DOHH2 (cell line): ENCODE measurements around the gene MGRN1.

Experiments used
- H3F3A ChIP-seq: fragments of 200-600 bp; sonication (generic), shearing (Covaris generic); 2 replicates; pipeline ENCODE4 v1.6.0; 2016; ENCODE audit warnings: antibody characterized with exemption, mild to moderate bottlenecking; ENCODE audit not compliant: control insufficient read depth, insufficient read depth
- H3K27ac ChIP-seq: fragments of 200-600 bp; sonication (generic); 2 replicates; pipeline ENCODE4 v1.5.1; 2014; ENCODE audit warnings: low read depth, mild to moderate bottlenecking, low read length, moderate library complexity
- H3K27me3 ChIP-seq: fragments of 200-600 bp; sonication (generic); 2 replicates; pipeline ENCODE4 v1.6.1; 2014; ENCODE audit warnings: mild to moderate bottlenecking, low read length, mixed read lengths; ENCODE audit not compliant: control insufficient read depth
- H3K36me3 ChIP-seq: fragments of 200-600 bp; sonication (generic); 2 replicates; pipeline ENCODE4 v1.6.1; 2014; ENCODE audit warnings: mild to moderate bottlenecking, low read length, moderate library complexity, mixed read lengths; ENCODE audit not compliant: control insufficient read depth
- H3K4me1 ChIP-seq: fragments of 200-600 bp; sonication (generic); 2 replicates; pipeline ENCODE4 v1.6.1; 2014; ENCODE audit warnings: mild to moderate bottlenecking, low read length, mixed read lengths; ENCODE audit not compliant: control insufficient read depth
- H3K4me2 ChIP-seq: fragments of 200-600 bp; sonication (generic); 2 replicates; pipeline ENCODE4 v1.6.0; 2014; ENCODE audit warnings: mild to moderate bottlenecking, low read length, moderate library complexity
- H3K4me3 ChIP-seq: fragments of 200-600 bp; sonication (generic); 2 replicates; pipeline ENCODE4 v1.5.1; 2014; ENCODE audit warnings: mild to moderate bottlenecking, low read length, mixed read lengths
- H3K79me2 ChIP-seq: fragments of 200-600 bp; sonication (generic); 2 replicates; pipeline ENCODE4 v1.6.1; 2014; ENCODE audit warnings: mild to moderate bottlenecking, low read length, mixed read lengths; ENCODE audit not compliant: control insufficient read depth
- H3K9me2 ChIP-seq: fragments of 200-600 bp; sonication (generic); replicated peaks from 2 replicates; pipeline ENCODE4 v1.6.1; 2014; ENCODE audit warnings: mild to moderate bottlenecking, low read length, mixed read lengths; ENCODE audit not compliant: control insufficient read depth
- H3K9me3 ChIP-seq: fragments of 200-600 bp; sonication (generic); 2 replicates; pipeline ENCODE4 v1.6.1; 2014; ENCODE audit warnings: antibody characterized with exemption, low read length, mixed read lengths; ENCODE audit not compliant: control insufficient read depth, insufficient read depth
- H4K20me1 ChIP-seq: fragments of 200-600 bp; sonication (generic); 2 replicates; pipeline ENCODE4 v1.6.0; 2014; ENCODE audit warnings: low read depth, mild to moderate bottlenecking, antibody characterized with exemption, low read length, moderate library complexity; ENCODE audit not compliant: control insufficient read depth, insufficient read depth
- EZH2phosphoT487 ChIP-seq: fragments of 200-600 bp; sonication (generic); IDR thresholded peaks from 2 replicates; pipeline ENCODE4 v1.6.1; 2017; ENCODE audit warnings: borderline replicate concordance, mild to moderate bottlenecking, antibody characterized with exemption, low read length, moderate library complexity, mixed read lengths
- TF ChIP-seq, protein P1 (sequence below): fragments of 200-600 bp; sonication (generic); IDR thresholded peaks from one replicate; pipeline ENCODE4 v1.5.1; 2014; ENCODE audit warnings: antibody characterized with exemption, mild to moderate bottlenecking, low read depth, low read length; ENCODE audit not compliant: poor library complexity, severe bottlenecking

MGRN1 gene

DNA sequence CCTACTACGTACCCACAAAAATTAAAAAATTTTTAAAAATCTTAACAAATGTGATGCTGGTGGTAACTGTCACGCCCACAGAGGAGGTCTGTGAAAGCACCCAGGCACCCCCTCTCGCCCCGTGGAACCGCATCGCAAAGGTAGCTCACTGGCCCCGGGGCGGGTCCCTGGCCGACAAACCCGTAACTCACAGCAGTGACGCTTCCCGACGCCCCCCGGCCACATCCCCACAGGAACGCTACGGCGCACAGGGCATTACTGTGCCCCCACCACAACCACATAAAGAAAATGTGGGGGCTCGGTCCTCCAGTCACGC, 109.1 kb downstream of the MGRN1 start:
- TF ChIP-seq, protein P1, sequence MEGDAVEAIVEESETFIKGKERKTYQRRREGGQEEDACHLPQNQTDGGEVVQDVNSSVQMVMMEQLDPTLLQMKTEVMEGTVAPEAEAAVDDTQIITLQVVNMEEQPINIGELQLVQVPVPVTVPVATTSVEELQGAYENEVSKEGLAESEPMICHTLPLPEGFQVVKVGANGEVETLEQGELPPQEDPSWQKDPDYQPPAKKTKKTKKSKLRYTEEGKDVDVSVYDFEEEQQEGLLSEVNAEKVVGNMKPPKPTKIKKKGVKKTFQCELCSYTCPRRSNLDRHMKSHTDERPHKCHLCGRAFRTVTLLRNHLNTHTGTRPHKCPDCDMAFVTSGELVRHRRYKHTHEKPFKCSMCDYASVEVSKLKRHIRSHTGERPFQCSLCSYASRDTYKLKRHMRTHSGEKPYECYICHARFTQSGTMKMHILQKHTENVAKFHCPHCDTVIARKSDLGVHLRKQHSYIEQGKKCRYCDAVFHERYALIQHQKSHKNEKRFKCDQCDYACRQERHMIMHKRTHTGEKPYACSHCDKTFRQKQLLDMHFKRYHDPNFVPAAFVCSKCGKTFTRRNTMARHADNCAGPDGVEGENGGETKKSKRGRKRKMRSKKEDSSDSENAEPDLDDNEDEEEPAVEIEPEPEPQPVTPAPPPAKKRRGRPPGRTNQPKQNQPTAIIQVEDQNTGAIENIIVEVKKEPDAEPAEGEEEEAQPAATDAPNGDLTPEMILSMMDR: no peak
- TF ChIP-seq EZH2phosphoT487: no peak
- H3K27ac ChIP-seq: peak overlapping the region; percentile 26
- H3K4me3 ChIP-seq: peak overlapping the region; percentile 84
- no peaks in the 10 kb centered on the region for H4K20me1 ChIP-seq
- H3K79me2 ChIP-seq: peaks cover 15% of the 10 kb centered on the region
- H3K4me2 ChIP-seq: peak overlapping the region; percentile 71
- no peaks in the 10 kb centered on the region for H3K9me3 ChIP-seq
- peaks cover 7% of the 10 kb centered on the region for H3K4me1 ChIP-seq
- no peaks in the 10 kb centered on the region for H3K27me3 ChIP-seq
- H3K9me2 ChIP-seq: no peaks in the 10 kb centered on the region
- no peaks in the 10 kb centered on the region for H3K36me3 ChIP-seq
- H3F3A ChIP-seq: no peaks in the 10 kb centered on the region

DNA sequence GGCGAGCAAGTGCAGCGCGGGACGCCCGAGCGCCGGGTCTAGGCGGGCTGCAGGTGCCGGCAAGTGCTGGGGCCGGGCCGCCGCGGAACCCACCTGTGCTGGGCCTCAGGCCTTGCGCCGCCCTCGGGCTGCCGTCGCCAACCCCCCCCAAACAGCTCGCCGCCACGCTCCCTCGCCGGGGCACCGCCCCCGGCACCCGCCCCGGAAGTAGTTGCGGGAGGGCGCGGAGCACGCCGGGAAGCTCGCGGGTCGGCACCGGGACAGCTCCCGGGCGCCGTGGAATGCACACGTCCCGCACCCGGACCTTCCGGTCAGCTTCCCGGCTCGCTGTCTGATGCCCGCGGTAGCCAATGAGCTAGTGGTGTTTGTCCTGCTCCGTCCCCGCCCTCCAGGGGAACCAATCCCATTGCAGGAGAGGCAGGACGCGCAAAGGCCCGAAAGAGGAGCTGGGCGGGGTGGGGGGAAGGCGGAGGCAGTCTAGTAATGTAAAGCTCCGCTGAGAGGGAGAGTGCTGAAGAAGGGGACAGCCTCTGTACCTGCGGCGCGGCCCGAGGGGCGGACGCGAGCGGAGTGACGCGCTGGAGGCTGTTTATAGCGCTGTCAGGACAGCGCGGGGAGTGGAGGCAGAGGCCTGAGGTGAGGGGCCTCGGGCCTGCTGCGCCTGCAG, 109.6 kb downstream of the MGRN1 start, which contains the start of the genes ANKS3 and DNAAF8:
Gene ANKS3, minus strand, starts transcription at position 209 of the 667 bp plus-strand sequence. CDS start 4,122 bp downstream, outside the sequence.
Gene DNAAF8, plus strand, starts transcription at position 475 of the 667 bp plus-strand sequence. CDS start 1,978 bp downstream, outside the sequence.
- peaks cover 7% of the 10 kb centered on the region for H3K4me1 ChIP-seq
- no peaks in the 10 kb centered on the region for H3K9me3 ChIP-seq
- no peaks in the 10 kb centered on the region for H3K9me2 ChIP-seq
- peaks cover 15% of the 10 kb centered on the region for H3K79me2 ChIP-seq
- H4K20me1 ChIP-seq: no peaks in the 10 kb centered on the region
- H3K4me3 ChIP-seq: peak within 1 kb of the TSS; percentile 84
- TF ChIP-seq, protein P1: no peak
- no peak for TF ChIP-seq EZH2phosphoT487
- peak within 1 kb of the TSS; percentile 71 for H3K4me2 ChIP-seq
- H3K36me3 ChIP-seq: no peaks in the 10 kb centered on the region
- H3K27me3 ChIP-seq: no peaks in the 10 kb centered on the region
- no peaks in the 10 kb centered on the region for H3F3A ChIP-seq
- peak within 1 kb of the TSS; percentile 26 for H3K27ac ChIP-seq

DNA sequence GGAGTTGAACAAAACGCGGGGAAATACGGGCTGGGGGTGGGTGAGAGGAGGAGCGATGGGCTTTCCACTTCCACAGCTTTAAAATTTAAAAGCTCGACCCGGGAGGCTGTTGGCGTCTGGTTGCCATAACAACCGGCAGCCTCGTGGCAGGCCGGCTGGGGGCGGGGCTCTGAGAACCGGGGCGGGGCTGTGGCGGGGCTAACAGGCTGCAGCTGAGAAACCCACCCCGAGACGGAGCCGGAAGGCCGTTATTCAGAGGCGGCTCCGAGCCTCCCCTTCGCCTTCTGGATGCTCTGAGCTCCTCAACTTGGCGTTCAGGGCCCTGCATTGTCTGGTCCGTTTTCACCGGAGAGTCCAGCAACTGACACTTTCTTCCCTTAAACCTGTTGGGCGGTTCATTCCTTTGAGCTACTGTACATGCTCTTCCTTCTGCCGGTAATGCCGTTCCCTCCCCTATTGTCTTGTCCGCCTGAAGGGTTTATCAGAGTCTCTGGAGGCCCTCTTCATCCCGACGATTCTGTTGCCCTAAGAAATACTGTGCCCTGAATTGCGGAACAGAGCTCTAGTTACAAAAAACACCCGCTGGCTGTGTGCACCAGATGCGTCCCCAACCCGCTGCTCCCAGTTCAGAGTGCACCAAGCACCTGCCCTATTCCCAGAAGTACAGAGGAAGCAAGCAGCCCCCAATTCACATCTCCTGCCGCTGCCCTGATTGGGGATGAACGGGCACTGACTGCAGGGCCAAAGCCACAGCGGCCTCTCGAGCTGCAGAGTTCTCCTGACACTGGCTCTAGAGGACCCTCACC, 110.3 kb downstream of the MGRN1 start:
- Histone ChIP-seq H3K9me3 (no peaks in the 10 kb centered on the region), H3K4me1 (peaks cover 7% of the 10 kb centered on the region), H3K9me2 (no peaks in the 10 kb centered on the region), H3K27me3 (no peaks in the 10 kb centered on the region), H3K36me3 (no peaks in the 10 kb centered on the region), H3K79me2 (peaks cover 15% of the 10 kb centered on the region), H3F3A (no peaks in the 10 kb centered on the region), H3K4me3 (peak overlapping the region; percentile 84), H4K20me1 (no peaks in the 10 kb centered on the region), H3K27ac (peak overlapping the region; percentile 26), H3K4me2 (peak overlapping the region; percentile 71)
- TF ChIP-seq, protein P1: no peak
- TF ChIP-seq EZH2phosphoT487: no peak
